GM10248 (cell line): ENCODE data around the gene ADAMTS16.

Experiments used
- CTCF ChIA-PET: fragments of 300-600 bp; sonication (Branson Sonifier 250); formaldehyde crosslinking; extraction: SDS; loops from one replicate; lab custom pipeline; 2021; ENCODE audit warnings: antibody characterized with exemption; lab: Yijun Ruan, JAX
- POLR2A ChIA-PET: fragments of 350-650 bp; sonication (Branson Sonifier 250); formaldehyde crosslinking; extraction: SDS; loops from one replicate; lab custom pipeline; 2020; ENCODE audit warnings: antibody characterized with exemption; lab: Yijun Ruan, JAX
- DNase-seq: peaks from one replicate; pipeline ENCODE4 v3.0.0; 2012; ENCODE audit errors: extremely low spot score
- CTCF ChIP-seq: IDR thresholded peaks from 2 replicates; pipeline ENCODE4 v1.5.1; 2012; ENCODE audit warnings: mild to moderate bottlenecking, low read depth; ENCODE audit errors: extremely low read depth, missing control alignments, control extremely low read depth

Gene ADAMTS16

GRCh38 chr5:5158472-5158895, 18.4 kb downstream of the ADAMTS16 start:
- TF ChIP-seq CTCF = no peak
- CTCF ChIA-PET = interaction anchor here (0.8 kb wide), 1 partner anchor 9 kb away, joined by 3 read pairs; no protein-coding TSS in a partner anchor
- POLR2A ChIA-PET = no interaction called here
- no peak for DNase-seq

- CTCF ChIA-PET = interaction anchor here (0.7 to 1.9 kb wide), 3 partner anchors 10 to 237 kb away, joined by 3 to 4 read pairs (median 3); no protein-coding TSS in a partner anchor
- no peak for DNase-seq
- POLR2A ChIA-PET = no interaction called here
- TF ChIP-seq CTCF = no peak
Observed at GRCh38 chr5:5159282-5160103, 19.4 kb downstream of the ADAMTS16 start.

- TF ChIP-seq CTCF = no peak
Observed at GRCh38 chr5:5164163-5164562, 24.0 kb downstream of the ADAMTS16 start.

GRCh38 chr5:5165541-5166002, 25.4 kb downstream of the ADAMTS16 start:
- DNase-seq = no peak
- TF ChIP-seq CTCF = no peak
- ChIA-PET CTCF (interaction anchor here (1.4 kb wide), 1 partner anchor 9 kb away, joined by 3 read pairs; no protein-coding TSS in a partner anchor), POLR2A (no interaction called here)

More at GRCh38 chr5:5164163-5164562, 24.0 kb downstream of the ADAMTS16 start:
- POLR2A ChIA-PET = no interaction called here
- DNase-seq = no peak
- CTCF ChIA-PET = interaction anchor here (1.1 to 1.4 kb wide), 2 partner anchors 11 to 23 kb away, joined by 3 read pairs; no protein-coding TSS in a partner anchor

GRCh38 chr5:5169466-5169865, 29.3 kb downstream of the ADAMTS16 start:
- TF ChIP-seq CTCF = no peak
- CTCF ChIA-PET = interaction anchor here (1.9 kb wide), 1 partner anchor 12 kb away, joined by 3 read pairs; no protein-coding TSS in a partner anchor
- POLR2A ChIA-PET = no interaction called here
- DNase-seq = no peak

GRCh38 chr5:5178136-5178535, 38.0 kb downstream of the ADAMTS16 start:
- no peak for DNase-seq
- no peak for TF ChIP-seq CTCF
- ChIA-PET POLR2A (no interaction called here), CTCF (interaction anchor here (1.3 kb wide), 1 partner anchor 11 kb away, joined by 4 read pairs; no protein-coding TSS in a partner anchor)
